HG02938 (cell line): Measurements from ENCODE around the gene LIPC.

Experiments
- ATAC-seq: cut with Tn5 transposase; IDR thresholded peaks from one replicate; pipeline ENCODE4 v1.9.1; 2021; ENCODE audit warnings: mild to moderate bottlenecking, moderate library complexity; ENCODE audit not compliant: unreplicated experiment

Gene LIPC

DNA sequence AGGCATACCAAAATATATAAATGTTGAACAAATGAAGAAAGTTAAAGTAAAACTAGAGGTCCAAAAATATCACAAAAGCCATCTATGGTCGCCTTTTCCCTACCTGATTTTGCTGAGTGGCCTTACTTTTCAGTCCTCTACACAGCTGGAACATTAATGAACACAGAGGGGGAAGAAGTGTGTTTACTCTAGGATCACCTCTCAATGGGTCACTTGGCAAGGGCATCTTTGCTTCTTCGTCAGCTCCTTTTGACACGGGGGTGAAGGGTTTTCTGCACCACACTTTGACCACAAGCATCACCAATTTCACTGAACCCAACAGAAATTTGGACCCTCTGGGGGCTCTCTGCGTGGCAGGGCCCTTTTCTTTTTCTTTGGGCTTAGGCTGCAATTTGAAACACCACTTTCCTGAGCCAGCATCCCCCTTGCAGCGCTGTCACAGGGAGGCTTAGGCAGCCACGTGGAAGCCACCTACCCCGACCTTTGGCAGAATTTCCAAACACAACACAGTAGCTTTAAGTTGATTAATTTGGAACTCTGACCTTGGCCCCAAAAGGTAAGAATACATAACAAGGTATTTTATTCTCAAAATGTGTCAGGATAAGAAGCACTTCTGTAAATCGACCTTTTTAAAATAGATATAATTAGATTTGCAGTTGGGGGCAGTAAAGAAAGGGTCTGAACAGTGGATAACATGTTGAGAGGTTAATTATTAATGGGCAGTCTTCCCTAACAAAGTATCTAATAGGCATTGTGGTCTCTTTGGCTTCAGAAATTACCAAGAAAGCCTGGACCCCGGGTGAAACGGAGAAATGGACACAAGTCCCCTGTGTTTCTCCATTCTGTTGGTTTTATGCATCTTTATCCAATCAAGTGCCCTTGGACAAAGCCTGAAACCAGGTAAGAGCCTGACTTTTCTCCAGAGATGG lies at the start of gene LIPC:
Gene LIPC, plus strand, starts transcription at position 771 of the 929 bp plus-strand sequence. Its CDS starts 42 bp downstream, at position 813.
- ATAC-seq, result no peak

- ATAC-seq, result no peak
Observed at GRCh38 chr15:58383876-58384275, 47.9 kb upstream of the LIPC start.

GRCh38 chr15:58384667-58385066 lies 47.1 kb upstream of the LIPC start:
- no peak for ATAC-seq

GRCh38 chr15:58386081-58386480 lies 45.7 kb upstream of the LIPC start:
- no peak for ATAC-seq

DNA sequence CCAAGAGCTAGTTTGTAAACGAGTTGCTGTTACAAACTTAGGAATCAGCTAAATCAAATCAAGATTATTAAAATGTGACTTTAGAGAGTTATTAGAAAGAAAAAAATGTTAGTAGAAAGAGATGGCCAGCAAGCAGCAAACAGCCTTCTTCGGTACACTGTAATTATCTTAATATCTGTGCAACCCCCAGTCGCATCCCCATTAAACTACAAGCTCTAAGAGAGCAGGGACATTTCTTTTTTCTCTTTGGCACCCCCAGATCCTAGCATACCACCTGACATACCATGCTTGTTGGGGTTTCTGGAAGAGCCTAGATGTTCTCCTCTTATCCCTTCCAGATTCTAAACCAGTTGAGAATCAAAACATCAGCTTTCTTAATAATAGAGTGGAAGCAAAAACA lies 45.1 kb upstream of the LIPC start:
- no peak for ATAC-seq

- ATAC-seq, result no peak
Observed at GRCh38 chr15:58387130-58387529, 44.7 kb upstream of the LIPC start.

DNA sequence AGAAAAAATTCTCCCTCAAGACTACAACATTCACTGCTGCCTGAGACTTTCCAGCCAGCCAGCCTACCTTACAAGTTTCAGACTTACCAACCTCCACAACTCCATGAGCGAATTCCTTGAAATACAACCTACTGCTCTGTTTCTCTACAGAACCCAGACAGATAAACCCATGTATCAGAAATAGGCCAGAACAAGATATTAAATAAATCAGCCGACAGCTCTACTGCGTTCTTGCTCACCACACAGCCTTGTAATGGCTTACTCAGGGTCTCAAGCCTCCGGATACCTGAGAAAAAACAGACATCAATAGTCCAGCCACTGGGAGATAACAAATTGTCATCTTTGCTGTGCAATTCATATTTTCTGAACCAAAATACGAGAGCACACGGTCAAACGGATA lies 43.6 kb upstream of the LIPC start:
- no peak for ATAC-seq

DNA sequence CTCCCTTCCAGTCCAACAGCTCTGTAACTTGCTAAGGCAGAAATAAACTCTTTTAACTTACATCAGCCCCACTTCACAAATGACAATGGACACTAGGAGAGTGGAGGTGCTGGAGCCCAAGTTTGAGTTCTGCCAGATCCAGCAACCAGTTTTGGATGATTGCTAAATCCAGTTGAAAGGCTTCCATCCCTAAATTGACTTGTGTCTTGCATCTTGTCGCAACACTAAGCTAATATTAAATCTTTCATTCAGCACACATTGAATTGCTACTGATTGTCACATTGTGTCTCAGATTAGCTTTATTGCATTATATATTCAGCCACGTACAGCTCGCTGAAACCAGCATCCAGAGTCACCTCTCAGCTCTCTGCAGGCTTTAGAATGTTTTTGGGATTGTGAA lies 41.7 kb upstream of the LIPC start:
- ATAC-seq, result no peak

DNA sequence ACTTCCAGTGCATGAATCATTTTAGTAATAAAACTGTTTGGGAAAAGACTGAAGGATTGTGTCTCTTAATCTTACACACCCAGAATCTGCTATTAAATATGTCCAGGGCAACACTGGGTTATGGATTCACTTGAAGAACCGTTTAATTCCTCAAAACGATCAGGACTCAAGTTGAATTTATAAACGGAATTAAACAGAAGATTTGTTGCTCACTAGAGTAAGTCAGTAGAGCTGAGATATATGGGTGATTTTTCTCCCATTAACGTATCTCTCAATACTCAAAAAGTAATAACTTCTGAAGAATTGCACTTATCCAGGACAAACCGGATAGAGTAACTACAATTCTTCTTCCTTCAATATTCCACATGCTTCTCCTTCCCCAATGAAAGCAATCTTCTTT lies 41.1 kb upstream of the LIPC start:
- no peak for ATAC-seq

- ATAC-seq, result no peak
Observed at GRCh38 chr15:58391088-58391487, 40.7 kb upstream of the LIPC start.

- ATAC-seq, result no peak
Observed at GRCh38 chr15:58392141-58392540, 39.6 kb upstream of the LIPC start.

GRCh38 chr15:58392611-58393161 lies 39.1 kb upstream of the LIPC start:
- ATAC-seq, result no peak

- no peak for ATAC-seq
Observed at GRCh38 chr15:58393241-58393662, 38.5 kb upstream of the LIPC start.

- ATAC-seq, result no peak
Observed at GRCh38 chr15:58396181-58396580, 35.6 kb upstream of the LIPC start.

- no peak for ATAC-seq
Observed at GRCh38 chr15:58398071-58398470, 33.7 kb upstream of the LIPC start.

GRCh38 chr15:58398643-58399042 lies 33.1 kb upstream of the LIPC start:
- no peak for ATAC-seq

GRCh38 chr15:58399739-58400138 lies 32.1 kb upstream of the LIPC start:
- no peak for ATAC-seq

- no peak for ATAC-seq
Observed at GRCh38 chr15:58401276-58401675, 30.5 kb upstream of the LIPC start.

DNA sequence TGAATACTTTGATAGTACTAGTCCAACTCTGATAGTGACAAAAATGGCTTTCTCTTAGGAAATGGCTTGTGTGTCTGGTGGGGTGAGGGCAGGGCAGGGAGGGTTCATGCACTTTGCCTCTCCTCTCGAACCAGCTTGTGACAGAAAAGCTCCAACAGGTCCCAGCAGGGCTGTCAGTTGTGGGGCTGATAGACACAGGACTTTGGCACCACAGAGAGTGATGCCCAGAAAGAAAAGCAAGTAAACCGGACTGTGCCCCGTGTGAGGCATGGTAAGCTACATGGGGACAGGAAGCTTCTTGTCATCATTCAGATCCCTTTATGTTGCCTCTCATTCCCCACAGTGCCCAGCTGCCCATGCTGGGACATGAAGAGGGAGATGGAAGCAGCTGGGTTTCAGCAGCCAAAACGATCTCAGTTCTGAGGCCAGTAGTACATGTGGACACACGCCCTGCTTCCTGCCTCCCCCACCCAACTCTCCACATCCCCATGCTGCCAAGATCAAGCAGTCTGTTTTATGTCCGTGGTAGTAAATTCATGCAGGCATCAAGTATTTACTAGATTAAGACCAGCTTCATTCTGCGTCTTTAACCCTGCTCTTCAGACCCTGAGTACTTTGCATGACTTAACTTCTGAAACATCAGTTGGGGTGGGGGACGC lies 29.7 kb upstream of the LIPC start:
- ATAC-seq, result no peak

GRCh38 chr15:58403581-58403980 lies 28.2 kb upstream of the LIPC start:
- no peak for ATAC-seq

GRCh38 chr15:58404020-58404419 lies 27.8 kb upstream of the LIPC start:
- ATAC-seq, result no peak

- no peak for ATAC-seq
Observed at GRCh38 chr15:58404722-58405121, 27.1 kb upstream of the LIPC start.
